K562 (cell line): Measurements from ENCODE around the gene BGN. TPM values are rescaled to one million over a fixed set of nuclear protein-coding genes. Genes with fewer than 3 reads are reported as not detected.

Source experiments
- ATAC-seq: fragments of 200-7000 bp; cut with Tn5 transposase; 3 replicates; pipeline ENCODE4 v1.9.1; 2020; ENCODE audit warnings: moderate library complexity
- BruUV-seq: library from RNA; stranded (reverse); fragments of 400-500 nt; replicated peaks from 2 replicates; lab custom pipeline; 2021; lab: Mats Ljungman, UMichigan
- CTCF ChIA-PET: fragments of 300-600 bp; formaldehyde crosslinking; extraction: SDS; loops from one replicate; lab custom pipeline; 2021; ENCODE audit warnings: low intra/inter-chr PET ratio; lab: Yijun Ruan, JAX
- POLR2A ChIA-PET: fragments of 300-600, 350-650 bp; sonication (Branson Sonifier 250); formaldehyde crosslinking; extraction: SDS; loops from one replicate; lab custom pipeline; 2021; ENCODE audit warnings: antibody characterized with exemption, inconsistent platforms; lab: Yijun Ruan, JAX
- DNase-seq, 4 experiments: peaks; one replicate each; pipeline versions ENCODE4 v3.0.0 to v3.0.0-alpha.2; 2011 to 2018; ENCODE audit warnings: low spot score in 3 of 4, mixed read lengths in 3 of 4; ENCODE audit errors: extremely low read depth in 1 of 4
- FAIRE-seq: peaks from 2 replicates; lab custom pipeline; 2011; peaks lifted over from hg19 to GRCh38; lab: Jason Lieb, UNC
- H2AFZ ChIP-seq: 2 replicates; pipeline ENCODE4 v1.6.0; 2011; ENCODE audit warnings: low read depth, low read length, control low read depth, inconsistent platforms
- H3K27ac ChIP-seq: fragments of 200-600 bp; 3 replicates; pipeline ENCODE4 v1.8.0; 2011; ENCODE audit warnings: low read depth, mild to moderate bottlenecking, control low read depth, inconsistent platforms, low read length, moderate library complexity, mixed read lengths; ENCODE audit errors: extremely low read depth
- H3K27me3 ChIP-seq, 2 experiments: fragments of 300-600 bp in 1 of 2; 2 replicates in 1 of 2; 3 replicates in 1 of 2; pipeline versions ENCODE4 v1.6.0 to v1.8.0; 2011; ENCODE audit warnings: inconsistent platforms in 2 of 2, low read length in 2 of 2, mild to moderate bottlenecking in 1 of 2, mixed read lengths in 1 of 2, moderate library complexity in 1 of 2; ENCODE audit not compliant: control insufficient read depth in 2 of 2, insufficient read depth in 2 of 2
- H3K36me3 ChIP-seq: fragments of 300-600 bp; 3 replicates; pipeline ENCODE4 v1.8.0; 2011; ENCODE audit warnings: mild to moderate bottlenecking, low read length, inconsistent platforms; ENCODE audit not compliant: control insufficient read depth, insufficient read depth
- H3K4me1 ChIP-seq, 2 experiments: fragments of 200-600 bp in 1 of 2; replicated peaks in 1 of 2; 2 replicates in 1 of 2; 3 replicates in 1 of 2; pipeline versions ENCODE4 v1.5.1 to v1.8.0; 2011; ENCODE audit warnings: inconsistent platforms in 2 of 2, low read length in 2 of 2, mild to moderate bottlenecking in 1 of 2, mixed read lengths in 1 of 2, moderate library complexity in 1 of 2; ENCODE audit not compliant: control insufficient read depth in 2 of 2, insufficient read depth in 2 of 2
- H3K4me2 ChIP-seq: 2 replicates; pipeline ENCODE4 v1.6.1; 2011; ENCODE audit warnings: low read length, control low read depth, inconsistent platforms, mixed read lengths; ENCODE audit not compliant: insufficient read depth
- H3K4me3 ChIP-seq: fragments of 200-600 bp; sonication (generic), shearing (Covaris generic); 2 replicates; pipeline ENCODE4 v1.5.1; 2016; ENCODE audit warnings: control low read depth, inconsistent platforms
- H3K79me2 ChIP-seq: fragments of 200-600 bp; 3 replicates; pipeline ENCODE4 v1.8.0; 2011; ENCODE audit warnings: low read length, inconsistent platforms; ENCODE audit not compliant: control insufficient read depth, insufficient read depth
- H3K9ac ChIP-seq, 2 experiments: 2 replicates each; pipeline versions ENCODE4 v1.6.0 to v1.6.1; 2011; ENCODE audit warnings: low read depth in 2 of 2, low read length in 2 of 2, control low read depth in 1 of 2, inconsistent platforms in 1 of 2, mild to moderate bottlenecking in 1 of 2, mixed read lengths in 1 of 2; ENCODE audit not compliant: insufficient read depth in 1 of 2
- H3K9me1 ChIP-seq: one replicate; pipeline ENCODE4 v1.6.0; 2011; ENCODE audit warnings: inconsistent platforms, mild to moderate bottlenecking, low read length, moderate library complexity; ENCODE audit not compliant: control insufficient read depth, insufficient read depth
- H3K9me3 ChIP-seq: replicated peaks from 2 replicates; pipeline ENCODE4 v1.5.1; 2011; ENCODE audit warnings: low read depth, low read length, inconsistent platforms; ENCODE audit not compliant: control insufficient read depth, insufficient read depth
- H4K20me1 ChIP-seq: replicated peaks from 2 replicates; pipeline ENCODE4 v1.6.1; 2011; ENCODE audit warnings: low read length, inconsistent platforms, mixed read lengths; ENCODE audit not compliant: control insufficient read depth, insufficient read depth
- ARNT ChIP-seq, 2 experiments: fragments of 450-650 bp; IDR thresholded peaks; 2 replicates each; pipeline ENCODE4 v1.6.1; 2016; ENCODE audit warnings: mild to moderate bottlenecking in 1 of 2
- CCAR2 ChIP-seq: fragments of 200-400 bp; formaldehyde crosslinking; IDR thresholded peaks from 2 replicates; pipeline ENCODE4 v1.6.1; 2017; ENCODE audit warnings: mild to moderate bottlenecking, low read depth, low read length
- CREB1 ChIP-seq, 2 experiments: sonication (generic) in 1 of 2; formaldehyde crosslinking in 1 of 2; IDR thresholded peaks; 2 replicates each; pipeline versions ENCODE4 v1.6.1 to v1.8.0; 2012 to 2022; ENCODE audit warnings: inconsistent platforms in 1 of 2, mild to moderate bottlenecking in 1 of 2, missing genetic modification reagents in 1 of 2, moderate library complexity in 1 of 2
- ETV1 ChIP-seq: fragments of 450-650 bp; conservative IDR thresholded peaks from 2 replicates; pipeline ENCODE4 v1.6.1; 2016; ENCODE audit warnings: missing genetic modification characterization, control low read depth, low read depth, missing compliant biosample characterization
- KAT2B ChIP-seq: IDR thresholded peaks from one replicate; pipeline ENCODE4 v1.6.1; 2012; ENCODE audit warnings: low read depth, mild to moderate bottlenecking, control low read depth, inconsistent platforms, low read length, moderate library complexity
- SP1 ChIP-seq: sonication (generic); formaldehyde crosslinking; IDR thresholded peaks from 2 replicates; pipeline ENCODE4 v1.8.1; 2022; ENCODE audit warnings: mild to moderate bottlenecking, missing genetic modification reagents
- TFAM ChIP-seq: fragments of 250-450 bp; sonication (Bioruptor Pico); conservative IDR thresholded peaks from 2 replicates; pipeline ENCODE4 v1.5.0; 2021; ENCODE audit warnings: mild to moderate bottlenecking, moderate library complexity
- ZNF197 ChIP-seq: fragments of 200-800 bp; sonication (Bioruptor generic); IDR thresholded peaks from 2 replicates; pipeline ENCODE4 v1.6.1; 2016; ENCODE audit warnings: low read depth, missing genetic modification characterization, missing compliant biosample characterization
- ZNF75A ChIP-seq: fragments of 450-650 bp; formaldehyde crosslinking; IDR thresholded peaks from 2 replicates; pipeline ENCODE4 v1.4.0; 2020; ENCODE audit warnings: mild to moderate bottlenecking
- WGBS: fragments of 100-300 bp; shearing (Covaris generic); methylation state at CpG from one replicate; pipeline ENCODE4 v1.1.6; 2016; ENCODE audit warnings: low coverage, mixed read lengths; ENCODE audit not compliant: insufficient coverage; ENCODE audit errors: missing lambda C conversion rate; 5-methylcytosine and 5-hydroxymethylcytosine counted together
- in situ Hi-C: fragments of 300-500 bp; cut with MboI; formaldehyde crosslinking; loops from 4 replicates; pipeline ENCODE4 v1.15.0; 2018; ENCODE audit warnings: inconsistent platforms, mixed read lengths
- intact Hi-C: fragments of 100-400 bp; cut with micrococcal nuclease; formaldehyde crosslinking; loops from 2 replicates; pipeline ENCODE4 v1.14.2; 2022
- polyA plus RNA-seq, 8 experiments: library from polyadenylated mRNA; depleted of rRNA in 4 of 8; stranded (reverse) in 5 of 8; unstranded in 3 of 8; fragments of >200 nt; fragmentation: Nextera tagmentation in 2 of 8; fragmentation: Illumina TruSeq in 1 of 8; extraction: Ambion mirVana in 2 of 8; extraction: Trizol in 1 of 8; gene quantifications; 2 replicates each; pipeline versions ENCODE4 v1.2.1 to v1.2.3, GENCODE V29; 2011 to 2014; ENCODE audit warnings: inconsistent platforms in 1 of 8, missing spikeins in 1 of 8
- total RNA-seq, 7 experiments: library from RNA; depleted of rRNA in 6 of 7; stranded (reverse); fragments of >200 nt in 6 of 7; fragmentation: Illumina TruSeq in 2 of 7; extraction: Trizol in 2 of 7; gene quantifications; 2 replicates each; pipeline versions ENCODE4 v1.2.1 to v1.2.3, GENCODE V29; 2011 to 2021; ENCODE audit warnings: low replicate concordance in 1 of 7
- TF ChIP-seq, protein P1 (sequence below): sonication (generic); formaldehyde crosslinking; IDR thresholded peaks from 2 replicates; pipeline ENCODE4 v1.9.0; 2022; ENCODE audit warnings: mild to moderate bottlenecking, missing genetic modification reagents

Gene BGN
- total and polyA plus RNA-seq, 9 of the 15 experiments (the other 6 are each of a cell fraction or from before 2014, with no cell fraction given), result 0.11 TPM; not detected in 8

DNA sequence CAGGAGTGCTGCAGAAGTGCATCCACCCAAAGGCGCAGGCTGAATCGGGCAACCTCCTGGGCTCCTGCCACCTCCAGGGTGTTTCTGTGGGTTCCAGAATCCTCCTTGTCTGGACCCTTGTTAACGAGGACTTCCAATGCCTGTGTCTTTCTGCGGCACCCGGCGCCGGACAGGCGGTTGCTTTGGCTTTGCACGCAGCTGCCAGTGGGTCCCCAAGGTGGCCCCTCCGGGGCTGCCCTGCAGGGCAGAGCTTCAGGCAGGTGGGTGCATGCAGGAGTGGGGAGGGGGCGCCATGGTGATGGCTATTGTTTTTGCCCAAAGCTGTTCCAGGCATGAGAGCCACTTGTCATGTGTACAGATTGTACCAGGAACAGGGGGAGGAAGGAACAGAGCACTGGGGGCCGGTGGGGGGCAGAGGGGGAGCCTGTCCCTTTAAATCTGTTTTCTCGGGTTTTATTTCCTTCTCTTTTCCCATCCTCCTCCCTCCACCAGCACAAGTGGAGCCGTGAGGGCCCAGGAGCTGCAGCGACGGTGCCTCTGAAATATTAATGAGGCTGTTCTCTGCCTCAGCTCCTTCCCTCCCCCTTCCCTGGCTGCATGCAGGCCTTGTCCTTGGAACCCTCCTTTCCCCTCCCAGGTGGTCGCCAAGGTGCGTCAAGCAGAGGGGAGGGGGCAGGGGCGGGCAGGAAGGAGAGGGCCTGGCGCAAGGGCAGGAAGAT lies 35.8 kb downstream of the BGN start:
- ATAC-seq (no peak), DNase-seq (no peak), FAIRE-seq (no peak)
- no peaks in the 10 kb centered on the region for H4K20me1 ChIP-seq
- no peak overlapping the region for H3K4me3 ChIP-seq
- TF ChIP-seq TFAM (CRISPR knock-in tag) (no peak), ETV1 (tag) (no peak), CREB1 (IDR thresholded peaks at IDR 0.05) (no peak), CREB1 (CRISPR knock-in tag; IDR thresholded peaks at IDR 0.05) (no peak), KAT2B (no peak), CCAR2 (no peak), ZNF197 (CRISPR knock-in tag) (no peak), ARNT (IDR thresholded peaks at IDR 0.05) (no peak), ZNF75A (CRISPR knock-in tag) (no peak), SP1 (CRISPR knock-in tag) (no peak)
- TF ChIP-seq, protein P1, sequence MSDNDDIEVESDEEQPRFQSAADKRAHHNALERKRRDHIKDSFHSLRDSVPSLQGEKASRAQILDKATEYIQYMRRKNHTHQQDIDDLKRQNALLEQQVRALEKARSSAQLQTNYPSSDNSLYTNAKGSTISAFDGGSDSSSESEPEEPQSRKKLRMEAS (CRISPR knock-in tag), result no peak
- H3K27me3 ChIP-seq, result peaks cover 12 to 65% of the 10 kb centered on the region in 2 experiments; a peak in 4 of 5 replicates
- no peak overlapping the region for H2AFZ ChIP-seq
- ChIA-PET CTCF (no interaction called here), POLR2A (interaction anchor here (0.6 to 0.7 kb wide), 2 partner anchors 12 to 46 kb away, joined by 3 to 4 read pairs; no protein-coding TSS in a partner anchor)
- 20% methylated on average over 8 of the region's 20 CpGs for WGBS
- H3K9ac ChIP-seq, result no peak overlapping the region
- no TSS peak for BruUV-seq
- intact Hi-C loops (no loop called here), in situ Hi-C loops (no loop called here)
- no peak overlapping the region for H3K4me2 ChIP-seq
- no peak overlapping the region for H3K27ac ChIP-seq
- no peaks in the 10 kb centered on the region for H3K9me1 ChIP-seq
- H3K79me2 ChIP-seq, result no peaks in the 10 kb centered on the region
- H3K36me3 ChIP-seq, result no peaks in the 10 kb centered on the region
- peaks cover 0 to 4% of the 10 kb centered on the region in 2 experiments; a peak in 2 of 5 replicates for H3K4me1 ChIP-seq
- H3K9me3 ChIP-seq, result no peaks in the 10 kb centered on the region
